Activated CD4-positive, alpha-beta memory T cell treated with anti-CD3 and anti-CD28 coated beads, Interleukin-2, amount 10 ng/mL, durations not matched to agents 7 days and 5 days (primary cell): ENCODE measurements around the gene KCNAB3. TPM values are rescaled to one million over a fixed set of nuclear protein-coding genes. Genes with fewer than 3 reads are reported as not detected.
A peak's percentile ranks its signal among the peaks of the same experiment; 100 is the strongest.
"Not testable (repeated sequence)": the region's sequence is repeated elsewhere in the genome, so short reads cannot be mapped to it uniquely, and the experiment has no call there.

Source experiments
- CTCF ChIA-PET: fragments of 350-600 bp; sonication (Branson Sonifier 250); formaldehyde crosslinking; loops from one replicate; lab custom pipeline; 2021; ENCODE audit warnings: antibody characterized with exemption, inconsistent platforms; lab: Charles Lee
- POLR2A ChIA-PET: fragments of 350-600 bp; sonication (Branson Sonifier 250); formaldehyde crosslinking; loops from one replicate; lab custom pipeline; 2021; ENCODE audit warnings: antibody characterized with exemption; lab: Charles Lee
- DNase-seq: peaks from one replicate; pipeline ENCODE4 v3.0.0-alpha.2; 2020
- H3K27ac Mint-ChIP-seq: one replicate; pipeline ENCODE4 v1.8.0; 2021; ENCODE audit warnings: mild to moderate bottlenecking, mixed read lengths
- H3K27me3 Mint-ChIP-seq: one replicate; pipeline ENCODE4 v1.8.0; 2021; ENCODE audit warnings: mixed read lengths
- H3K36me3 Mint-ChIP-seq: one replicate; pipeline ENCODE4 v1.8.0; 2021; ENCODE audit warnings: low read depth, mixed read lengths
- H3K4me1 Mint-ChIP-seq: one replicate; pipeline ENCODE4 v1.8.0; 2021; ENCODE audit warnings: mixed read lengths
- H3K4me3 Mint-ChIP-seq: one replicate; pipeline ENCODE4 v1.8.0; 2021; ENCODE audit warnings: mild to moderate bottlenecking, mixed read lengths
- H3K9me3 Mint-ChIP-seq: one replicate; pipeline ENCODE4 v1.8.0; 2021; ENCODE audit warnings: mixed read lengths
- total RNA-seq, 2 experiments: library from RNA; stranded (reverse); gene quantifications; one replicate each; pipeline ENCODE4 v1.2.3, GENCODE V29; 2021

The KCNAB3 gene
- total RNA-seq, 2 experiments from 2014 or later: 7.7 to 8.4 TPM

GRCh38 chr17:7955414-7956227 lies 26.0 kb upstream of the KCNAB3 start:
- ChIA-PET CTCF (interaction anchor here (0.8 to 1.6 kb wide), 3 partner anchors 8 to 23 kb away, joined by 3 to 4 read pairs (median 4); partner anchors contain the start of gene CNTROB), POLR2A (interaction anchor here (0.8 to 5.4 kb wide), 3 partner anchors 7 to 23 kb away, joined by 3 to 50 read pairs (median 3); partner anchors contain the start of genes CNTROB and TRAPPC1)
- Mint-ChIP-seq H3K36me3 (peaks cover 4% of the 10 kb centered on the region), H3K27ac (peak overlapping the region; percentile 56), H3K9me3 (no peaks in the 10 kb centered on the region), H3K27me3 (peaks cover 10% of the 10 kb centered on the region), H3K4me3 (peak overlapping the region; percentile 24), H3K4me1 (peaks cover 34% of the 10 kb centered on the region)
- DNase-seq: no peak

GRCh38 chr17:7953266-7953665 lies 23.6 kb upstream of the KCNAB3 start:
- H3K9me3 Mint-ChIP-seq, H3K27me3 Mint-ChIP-seq, H3K27ac Mint-ChIP-seq, DNase-seq, H3K4me3 Mint-ChIP-seq: not testable (repeated sequence)
- H3K4me1 Mint-ChIP-seq: peaks cover 43% of the 10 kb centered on the region
- H3K36me3 Mint-ChIP-seq: peaks cover 28% of the 10 kb centered on the region
- ChIA-PET POLR2A (interaction anchor here (1.6 to 5.4 kb wide), 2 partner anchors 9 to 20 kb away, joined by 4 to 50 read pairs; partner anchors contain the start of genes CNTROB and TRAPPC1), CTCF (interaction anchor here (0.6 to 2.1 kb wide), 2 partner anchors 37 to 76 kb away, joined by 3 to 10 read pairs; no protein-coding TSS in a partner anchor)

- ChIA-PET POLR2A (interaction anchor here (1.1 to 5.4 kb wide), 5 partner anchors 18 to 38 kb away, joined by 3 to 50 read pairs (median 4); partner anchors contain the start of genes CNTROB and TRAPPC1), CTCF (interaction anchor here (0.7 to 0.9 kb wide), 2 partner anchors 30 to 38 kb away, joined by 3 read pairs; no protein-coding TSS in a partner anchor)
- Mint-ChIP-seq H3K9me3 (no peaks in the 10 kb centered on the region), H3K4me3 (peak overlapping the region; percentile 15), H3K4me1 (peaks cover 47% of the 10 kb centered on the region), H3K36me3 (peaks cover 45% of the 10 kb centered on the region), H3K27me3 (no peaks in the 10 kb centered on the region), H3K27ac (peak overlapping the region; percentile 91)
- DNase-seq: peak; percentile 67
Observed at GRCh38 chr17:7951143-7951792, 21.6 kb upstream of the KCNAB3 start.

GRCh38 chr17:7950578-7950977 lies 20.9 kb upstream of the KCNAB3 start:
- Mint-ChIP-seq H3K4me3 (no peak overlapping the region), H3K9me3 (no peaks in the 10 kb centered on the region), H3K4me1 (peaks cover 46% of the 10 kb centered on the region), H3K36me3 (peaks cover 52% of the 10 kb centered on the region), H3K27ac (peak overlapping the region; percentile 55), H3K27me3 (no peaks in the 10 kb centered on the region)
- POLR2A ChIA-PET: interaction anchor here (1.1 to 5.4 kb wide), 2 partner anchors 17 to 24 kb away, joined by 4 to 50 read pairs; partner anchors contain the start of genes CNTROB and TRAPPC1
- CTCF ChIA-PET: interaction anchor here (0.7 to 0.9 kb wide), 2 partner anchors 30 to 37 kb away, joined by 3 read pairs; no protein-coding TSS in a partner anchor
- no peak for DNase-seq

GRCh38 chr17:7947651-7948050 lies 18.0 kb upstream of the KCNAB3 start:
- Mint-ChIP-seq H3K27ac (peak overlapping the region; percentile 3), H3K9me3 (no peaks in the 10 kb centered on the region), H3K4me3 (no peak overlapping the region), H3K36me3 (peaks cover 75% of the 10 kb centered on the region), H3K4me1 (peaks cover 32% of the 10 kb centered on the region), H3K27me3 (no peaks in the 10 kb centered on the region)
- POLR2A ChIA-PET: interaction anchor here (4.0 kb wide), 1 partner anchor 15 kb away, joined by 26 read pairs; the partner anchor contains the start of genes CNTROB and TRAPPC1
- CTCF ChIA-PET: interaction anchor here (0.5 to 4.0 kb wide), 5 partner anchors 8 to 260 kb away, joined by 3 to 18 read pairs (median 3); partner anchors contain the start of genes CNTROB, TRAPPC1 and WRAP53
- DNase-seq: no peak

GRCh38 chr17:7946441-7946840 lies 16.8 kb upstream of the KCNAB3 start:
- H3K36me3 Mint-ChIP-seq: peaks cover 77% of the 10 kb centered on the region

GRCh38 chr17:7945651-7946050 lies 16.0 kb upstream of the KCNAB3 start:
- H3K27ac Mint-ChIP-seq: no peak overlapping the region
- POLR2A ChIA-PET: interaction anchor here (2.9 to 4.0 kb wide), 2 partner anchors 13 kb away, joined by 26 to 32 read pairs; partner anchors contain the start of genes CNTROB and TRAPPC1

More at GRCh38 chr17:7946441-7946840, 16.8 kb upstream of the KCNAB3 start:
- Mint-ChIP-seq H3K4me3 (no peak overlapping the region), H3K27me3 (no peaks in the 10 kb centered on the region), H3K27ac (no peak overlapping the region), H3K4me1 (peaks cover 23% of the 10 kb centered on the region), H3K9me3 (no peaks in the 10 kb centered on the region)
- ChIA-PET CTCF (interaction anchor here (0.7 to 4.0 kb wide), 3 partner anchors 13 to 18 kb away, joined by 3 to 18 read pairs (median 4); partner anchors contain the start of genes CNTROB and TRAPPC1), POLR2A (interaction anchor here (4.0 kb wide), 1 partner anchor 14 kb away, joined by 26 read pairs; the partner anchor contains the start of genes CNTROB and TRAPPC1)
- no peak for DNase-seq

GRCh38 chr17:7944326-7944725 lies 14.7 kb upstream of the KCNAB3 start:
- peaks cover 6% of the 10 kb centered on the region for H3K4me1 Mint-ChIP-seq
- no peak overlapping the region for H3K4me3 Mint-ChIP-seq
- POLR2A ChIA-PET: interaction anchor here (1.2 to 2.9 kb wide), 3 partner anchors 8 to 22 kb away, joined by 3 to 32 read pairs (median 4); partner anchors contain the start of genes CNTROB and TRAPPC1
- H3K27me3 Mint-ChIP-seq: no peaks in the 10 kb centered on the region
- DNase-seq: no peak
- H3K9me3 Mint-ChIP-seq: no peaks in the 10 kb centered on the region
- H3K27ac Mint-ChIP-seq: no peak overlapping the region
- peaks cover 78% of the 10 kb centered on the region for H3K36me3 Mint-ChIP-seq
- CTCF ChIA-PET: interaction anchor here (0.6 to 4.0 kb wide), 4 partner anchors 11 to 137 kb away, joined by 3 to 18 read pairs (median 4); no protein-coding TSS in a partner anchor

More at GRCh38 chr17:7945651-7946050, 16.0 kb upstream of the KCNAB3 start:
- no peaks in the 10 kb centered on the region for H3K9me3 Mint-ChIP-seq
- H3K36me3 Mint-ChIP-seq: peaks cover 80% of the 10 kb centered on the region
- no peak for DNase-seq
- no peaks in the 10 kb centered on the region for H3K27me3 Mint-ChIP-seq
- peaks cover 15% of the 10 kb centered on the region for H3K4me1 Mint-ChIP-seq
- no peak overlapping the region for H3K4me3 Mint-ChIP-seq
- CTCF ChIA-PET: interaction anchor here (1.4 to 4.0 kb wide), 2 partner anchors 12 to 25 kb away, joined by 3 to 18 read pairs; no protein-coding TSS in a partner anchor

- H3K27me3 Mint-ChIP-seq: no peaks in the 10 kb centered on the region
- H3K9me3 Mint-ChIP-seq: no peaks in the 10 kb centered on the region
- no peak overlapping the region for H3K4me3 Mint-ChIP-seq
- POLR2A ChIA-PET: interaction anchor here (1.2 to 2.9 kb wide), 3 partner anchors 9 to 23 kb away, joined by 3 to 32 read pairs (median 4); partner anchors contain the start of genes CNTROB and TRAPPC1
- H3K36me3 Mint-ChIP-seq: peaks cover 72% of the 10 kb centered on the region
- peaks cover 6% of the 10 kb centered on the region for H3K4me1 Mint-ChIP-seq
- CTCF ChIA-PET: no interaction called here
- DNase-seq: no peak
- no peak overlapping the region for H3K27ac Mint-ChIP-seq
Observed at GRCh38 chr17:7943291-7943690, 13.6 kb upstream of the KCNAB3 start.

- Mint-ChIP-seq H3K27me3 (no peaks in the 10 kb centered on the region), H3K27ac (no peak overlapping the region), H3K9me3 (no peaks in the 10 kb centered on the region), H3K4me3 (no peak overlapping the region), H3K4me1 (peaks cover 9% of the 10 kb centered on the region), H3K36me3 (peaks cover 67% of the 10 kb centered on the region)
- ChIA-PET POLR2A (interaction anchor here (1.4 to 1.8 kb wide), 2 partner anchors 10 to 254 kb away, joined by 4 to 11 read pairs; partner anchors contain the start of genes CNTROB, KCNAB3, TP53 and TRAPPC1), CTCF (interaction anchor here (1.5 kb wide), 1 partner anchor 9 kb away, joined by 4 read pairs; the partner anchor contains the start of genes CNTROB and TRAPPC1)
- DNase-seq: no peak
Observed at GRCh38 chr17:7940743-7941142, 11.1 kb upstream of the KCNAB3 start.

GRCh38 chr17:7940034-7940433 lies 10.4 kb upstream of the KCNAB3 start:
- peaks cover 67% of the 10 kb centered on the region for H3K36me3 Mint-ChIP-seq
- H3K9me3 Mint-ChIP-seq: no peaks in the 10 kb centered on the region
- H3K27me3 Mint-ChIP-seq: no peaks in the 10 kb centered on the region
- H3K4me3 Mint-ChIP-seq: no peak overlapping the region
- ChIA-PET CTCF (interaction anchor here (1.3 to 1.5 kb wide), 2 partner anchors 8 to 50 kb away, joined by 3 to 4 read pairs; partner anchors contain the start of genes CNTROB and TRAPPC1), POLR2A (interaction anchor here (0.9 to 1.8 kb wide), 3 partner anchors 9 to 253 kb away, joined by 3 to 11 read pairs (median 4); partner anchors contain the start of genes CNTROB, KCNAB3, TP53 and TRAPPC1)
- H3K27ac Mint-ChIP-seq: no peak overlapping the region
- DNase-seq: no peak
- H3K4me1 Mint-ChIP-seq: peaks cover 14% of the 10 kb centered on the region
